GM12878 (cell line): Measurements from ENCODE around the gene CAB39.

Experiments used
- MTA3 ChIP-seq: IDR thresholded peaks from 2 replicates; pipeline ENCODE4 v1.6.1; 2012; ENCODE audit warnings: low read length, inconsistent platforms, borderline replicate concordance
- ZNF384 ChIP-seq: IDR thresholded peaks from 2 replicates; pipeline ENCODE4 v1.6.1; 2012; ENCODE audit warnings: low read depth, mild to moderate bottlenecking, low read length, improper control_type of control experiment, borderline replicate concordance
- TF ChIP-seq, protein P1 (sequence below): IDR thresholded peaks from 2 replicates; pipeline ENCODE4 v1.6.1; 2011; ENCODE audit warnings: mild to moderate bottlenecking, low read depth, low read length, moderate library complexity; ENCODE audit not compliant: insufficient replicate concordance
- TF ChIP-seq, protein P2 (sequence below): fragments of 450-650 bp; IDR thresholded peaks from 2 replicates; pipeline ENCODE4 v1.6.1; 2017; ENCODE audit warnings: low read depth, mild to moderate bottlenecking, moderate library complexity

DNA sequence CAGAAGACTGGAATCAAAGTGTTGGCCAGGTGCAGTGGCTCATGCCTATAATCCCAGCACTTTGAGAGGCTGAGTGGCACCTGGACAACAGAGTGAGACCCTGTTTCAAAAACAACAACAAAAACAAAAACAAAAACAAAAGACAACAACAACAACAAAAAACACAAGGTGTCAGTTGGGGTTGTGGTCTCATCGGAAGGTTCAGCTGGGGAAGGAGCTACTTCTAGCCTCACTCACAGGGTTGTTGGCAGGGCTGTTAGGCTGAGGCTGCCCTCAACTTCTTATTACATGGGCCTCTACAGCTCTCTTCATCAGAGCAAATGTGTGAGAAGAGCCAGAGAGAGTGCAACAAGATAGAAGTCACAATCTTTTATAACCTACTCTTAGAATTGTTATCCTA, 34.6 kb upstream of the CAB39 start:
- TF ChIP-seq, protein P1, sequence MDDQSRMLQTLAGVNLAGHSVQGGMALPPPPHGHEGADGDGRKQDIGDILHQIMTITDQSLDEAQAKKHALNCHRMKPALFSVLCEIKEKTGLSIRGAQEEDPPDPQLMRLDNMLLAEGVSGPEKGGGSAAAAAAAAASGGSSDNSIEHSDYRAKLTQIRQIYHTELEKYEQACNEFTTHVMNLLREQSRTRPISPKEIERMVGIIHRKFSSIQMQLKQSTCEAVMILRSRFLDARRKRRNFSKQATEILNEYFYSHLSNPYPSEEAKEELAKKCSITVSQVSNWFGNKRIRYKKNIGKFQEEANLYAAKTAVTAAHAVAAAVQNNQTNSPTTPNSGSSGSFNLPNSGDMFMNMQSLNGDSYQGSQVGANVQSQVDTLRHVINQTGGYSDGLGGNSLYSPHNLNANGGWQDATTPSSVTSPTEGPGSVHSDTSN: no peak
- TF ChIP-seq ZNF384 (no peak), MTA3 (no peak)
- TF ChIP-seq, protein P2, sequence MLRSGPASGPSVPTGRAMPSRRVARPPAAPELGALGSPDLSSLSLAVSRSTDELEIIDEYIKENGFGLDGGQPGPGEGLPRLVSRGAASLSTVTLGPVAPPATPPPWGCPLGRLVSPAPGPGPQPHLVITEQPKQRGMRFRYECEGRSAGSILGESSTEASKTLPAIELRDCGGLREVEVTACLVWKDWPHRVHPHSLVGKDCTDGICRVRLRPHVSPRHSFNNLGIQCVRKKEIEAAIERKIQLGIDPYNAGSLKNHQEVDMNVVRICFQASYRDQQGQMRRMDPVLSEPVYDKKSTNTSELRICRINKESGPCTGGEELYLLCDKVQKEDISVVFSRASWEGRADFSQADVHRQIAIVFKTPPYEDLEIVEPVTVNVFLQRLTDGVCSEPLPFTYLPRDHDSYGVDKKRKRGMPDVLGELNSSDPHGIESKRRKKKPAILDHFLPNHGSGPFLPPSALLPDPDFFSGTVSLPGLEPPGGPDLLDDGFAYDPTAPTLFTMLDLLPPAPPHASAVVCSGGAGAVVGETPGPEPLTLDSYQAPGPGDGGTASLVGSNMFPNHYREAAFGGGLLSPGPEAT: no peak
